ENCODE measurements around the gene KIAA2012.
A peak's percentile ranks its signal among the peaks of the same experiment; 100 is the strongest.

Gene KIAA2012

GRCh38 chr2:202149936-202150335, 76.9 kb downstream of the KIAA2012 start:
- no peak for DNase-seq (ENCODE audit: low read depth in 2 of 2)

- DNase-seq (ENCODE audit: low read depth in 2 of 2): no peak
Measured at GRCh38 chr2:202152104-202152715, 79.2 kb downstream of the KIAA2012 start.

- no peak for DNase-seq (ENCODE audit: low read depth in 2 of 2)
Measured at GRCh38 chr2:202154613-202155012, 81.6 kb downstream of the KIAA2012 start.

GRCh38 chr2:202157211-202157990, 84.3 kb downstream of the KIAA2012 start:
- DNase-seq (ENCODE audit: low read depth in 2 of 2): no peak

- no peak for DNase-seq (ENCODE audit: low read depth in 2 of 2)
Measured at GRCh38 chr2:202158796-202159195, 85.7 kb downstream of the KIAA2012 start.

- no peak for DNase-seq (ENCODE audit: low read depth in 2 of 2)
Measured at GRCh38 chr2:202161151-202161835, 88.2 kb downstream of the KIAA2012 start.

GRCh38 chr2:202164411-202164810, 91.4 kb downstream of the KIAA2012 start:
- no peak for DNase-seq (ENCODE audit: low read depth in 2 of 2)

- no peak for DNase-seq (ENCODE audit: low read depth in 2 of 2)
Measured at GRCh38 chr2:202165208-202165607, 92.2 kb downstream of the KIAA2012 start.

- no peak for DNase-seq (ENCODE audit: low read depth in 2 of 2)
Measured at GRCh38 chr2:202165945-202166344, 92.9 kb downstream of the KIAA2012 start.

- DNase-seq (ENCODE audit: low read depth in 2 of 2): no peak
Measured at GRCh38 chr2:202169131-202169530, 96.1 kb downstream of the KIAA2012 start.

GRCh38 chr2:202169832-202170424, 96.9 kb downstream of the KIAA2012 start:
- no peak for DNase-seq (ENCODE audit: low read depth in 2 of 2)

- DNase-seq (ENCODE audit: low read depth in 2 of 2): no peak
Measured at GRCh38 chr2:202171241-202171825, 98.3 kb downstream of the KIAA2012 start.

- DNase-seq (ENCODE audit: low read depth in 2 of 2): peak in 1 of 2 donors; percentile 27
Measured at GRCh38 chr2:202172439-202173211, 99.6 kb downstream of the KIAA2012 start.

- DNase-seq (ENCODE audit: low read depth in 2 of 2): peak; percentile 10 to 53
Measured at GRCh38 chr2:202178346-202178958, 105.4 kb downstream of the KIAA2012 start.

GRCh38 chr2:202184557-202184956, 111.5 kb downstream of the KIAA2012 start:
- DNase-seq (ENCODE audit: low read depth in 2 of 2): no peak

GRCh38 chr2:202185156-202185555, 112.1 kb downstream of the KIAA2012 start:
- no peak for DNase-seq (ENCODE audit: low read depth in 2 of 2)

- DNase-seq (ENCODE audit: low read depth in 2 of 2): no peak
Measured at GRCh38 chr2:202186641-202187202, 113.7 kb downstream of the KIAA2012 start.

- no peak for DNase-seq (ENCODE audit: low read depth in 2 of 2)
Measured at GRCh38 chr2:202187570-202187969, 114.5 kb downstream of the KIAA2012 start.

- no peak for DNase-seq (ENCODE audit: low read depth in 2 of 2)
Measured at GRCh38 chr2:202193305-202193704, 120.2 kb downstream of the KIAA2012 start.

- DNase-seq (ENCODE audit: low read depth in 2 of 2): no peak
Measured at GRCh38 chr2:202193881-202194353, 120.9 kb downstream of the KIAA2012 start.

Measured in stimulated activated CD4-positive, alpha-beta T cell treated with anti-CD3 and anti-CD28 coated beads, Interleukin-15, amount 100 ng/mL, for 48 hours (primary cell).